HepG2 (cell line): ENCODE measurements around the gene TBC1D1. TPM values are rescaled to one million over a fixed set of nuclear protein-coding genes. Genes with fewer than 3 reads are reported as not detected.

ENCODE experiments used
- ASH2L ChIP-seq: fragments of 300-600, 200-600 bp; sonication (generic); IDR thresholded peaks from 2 replicates; pipeline ENCODE4 v1.7.0; 2017; ENCODE audit warnings: low read depth, mild to moderate bottlenecking, moderate library complexity, mixed read lengths, low read length; ENCODE audit not compliant: insufficient read length
- KDM2A ChIP-seq: sonication (generic); formaldehyde crosslinking; IDR thresholded peaks from 2 replicates; pipeline ENCODE4 v1.4.0; 2020; ENCODE audit warnings: low read depth, missing genetic modification reagents, borderline replicate concordance
- NBN ChIP-seq: fragments of 450-650 bp; conservative IDR thresholded peaks from 2 replicates; pipeline ENCODE4 v1.6.1; 2017
- NCOA2 ChIP-seq: sonication (generic); formaldehyde crosslinking; IDR thresholded peaks from 2 replicates; pipeline ENCODE4 v1.8.0; 2022; ENCODE audit warnings: inconsistent platforms
- NFATC3 ChIP-seq: sonication (generic); formaldehyde crosslinking; IDR thresholded peaks from 2 replicates; pipeline ENCODE4 v1.5.1; 2020; ENCODE audit warnings: mild to moderate bottlenecking, missing genetic modification reagents
- RORA ChIP-seq: sonication (generic); formaldehyde crosslinking; IDR thresholded peaks from 2 replicates; pipeline ENCODE4 v1.5.0; 2020; ENCODE audit warnings: mild to moderate bottlenecking, missing genetic modification reagents, moderate library complexity
- SNAPC4 ChIP-seq: sonication (generic); formaldehyde crosslinking; IDR thresholded peaks from 2 replicates; pipeline ENCODE4 v1.4.0; 2020; ENCODE audit warnings: mild to moderate bottlenecking, missing genetic modification reagents
- SUZ12 ChIP-seq: fragments of 150-350 bp; IDR thresholded peaks from 2 replicates; pipeline ENCODE4 v1.6.1; 2014; ENCODE audit warnings: low read depth, low read length
- ZNF652 ChIP-seq: IDR thresholded peaks from 2 replicates; pipeline ENCODE4 v1.6.1; 2016; ENCODE audit warnings: low read depth, borderline replicate concordance
- polyA plus RNA-seq, 8 experiments: library from polyadenylated mRNA; depleted of rRNA in 3 of 8; stranded (reverse) in 7 of 8; unstranded in 1 of 8; fragments of >200 nt; fragmentation: Illumina TruSeq in 4 of 8; extraction: Trizol in 4 of 8; gene quantifications; 2 replicates each; pipeline versions ENCODE4 v1.2.1 to v1.2.3, GENCODE V29; 2011 to 2016; ENCODE audit warnings: low read depth in 4 of 8, missing spikeins in 1 of 8, mixed read lengths in 1 of 8; ENCODE audit not compliant: insufficient read depth in 1 of 8
- total RNA-seq, 5 experiments: library from RNA; depleted of rRNA; stranded (reverse); fragments of >200 nt; fragmentation: Illumina TruSeq; extraction: Trizol; gene quantifications; 2 replicates each; pipeline ENCODE4 v1.2.3, GENCODE V29; 2016; ENCODE audit warnings: low read depth in 1 of 5
- TF ChIP-seq, protein P1 (sequence below): sonication (generic); formaldehyde crosslinking; IDR thresholded peaks from 2 replicates; pipeline ENCODE4 v1.4.0; 2020; ENCODE audit warnings: missing genetic modification reagents, borderline replicate concordance
- TF ChIP-seq, protein P2 (sequence below): sonication (generic); formaldehyde crosslinking; IDR thresholded peaks from 2 replicates; pipeline ENCODE4 v1.4.0; 2020; ENCODE audit warnings: low read depth, missing genetic modification reagents

TBC1D1 gene
- total and polyA plus RNA-seq, 2 of the 13 experiments (the other 11 are each of a cell fraction or from before 2014, with no cell fraction given): 37.3 to 62.8 TPM

GRCh38 chr4:38181286-38181685 is 290.4 kb downstream of the TBC1D1 start (continued):
- TF ChIP-seq NBN (no peak), NCOA2 (no peak), ZNF652 (no peak), KDM2A (CRISPR knock-in tag) (no peak), NFATC3 (no peak), SUZ12 (no peak), ASH2L (no peak), SNAPC4 (CRISPR knock-in tag) (no peak), RORA (CRISPR knock-in tag) (no peak)
- TF ChIP-seq, protein P1, sequence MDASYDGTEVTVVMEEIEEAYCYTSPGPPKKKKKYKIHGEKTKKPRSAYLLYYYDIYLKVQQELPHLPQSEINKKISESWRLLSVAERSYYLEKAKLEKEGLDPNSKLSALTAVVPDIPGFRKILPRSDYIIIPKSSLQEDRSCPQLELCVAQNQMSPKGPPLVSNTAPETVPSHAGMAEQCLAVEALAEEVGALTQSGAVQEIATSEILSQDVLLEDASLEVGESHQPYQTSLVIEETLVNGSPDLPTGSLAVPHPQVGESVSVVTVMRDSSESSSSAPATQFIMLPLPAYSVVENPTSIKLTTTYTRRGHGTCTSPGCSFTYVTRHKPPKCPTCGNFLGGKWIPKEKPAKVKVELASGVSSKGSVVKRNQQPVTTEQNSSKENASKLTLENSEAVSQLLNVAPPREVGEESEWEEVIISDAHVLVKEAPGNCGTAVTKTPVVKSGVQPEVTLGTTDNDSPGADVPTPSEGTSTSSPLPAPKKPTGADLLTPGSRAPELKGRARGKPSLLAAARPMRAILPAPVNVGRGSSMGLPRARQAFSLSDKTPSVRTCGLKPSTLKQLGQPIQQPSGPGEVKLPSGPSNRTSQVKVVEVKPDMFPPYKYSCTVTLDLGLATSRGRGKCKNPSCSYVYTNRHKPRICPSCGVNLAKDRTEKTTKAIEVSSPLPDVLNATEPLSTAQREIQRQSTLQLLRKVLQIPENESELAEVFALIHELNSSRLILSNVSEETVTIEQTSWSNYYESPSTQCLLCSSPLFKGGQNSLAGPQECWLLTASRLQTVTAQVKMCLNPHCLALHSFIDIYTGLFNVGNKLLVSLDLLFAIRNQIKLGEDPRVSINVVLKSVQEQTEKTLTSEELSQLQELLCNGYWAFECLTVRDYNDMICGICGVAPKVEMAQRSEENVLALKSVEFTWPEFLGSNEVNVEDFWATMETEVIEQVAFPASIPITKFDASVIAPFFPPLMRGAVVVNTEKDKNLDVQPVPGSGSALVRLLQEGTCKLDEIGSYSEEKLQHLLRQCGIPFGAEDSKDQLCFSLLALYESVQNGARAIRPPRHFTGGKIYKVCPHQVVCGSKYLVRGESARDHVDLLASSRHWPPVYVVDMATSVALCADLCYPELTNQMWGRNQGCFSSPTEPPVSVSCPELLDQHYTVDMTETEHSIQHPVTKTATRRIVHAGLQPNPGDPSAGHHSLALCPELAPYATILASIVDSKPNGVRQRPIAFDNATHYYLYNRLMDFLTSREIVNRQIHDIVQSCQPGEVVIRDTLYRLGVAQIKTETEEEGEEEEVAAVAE (CRISPR knock-in tag): no peak
- TF ChIP-seq, protein P2, sequence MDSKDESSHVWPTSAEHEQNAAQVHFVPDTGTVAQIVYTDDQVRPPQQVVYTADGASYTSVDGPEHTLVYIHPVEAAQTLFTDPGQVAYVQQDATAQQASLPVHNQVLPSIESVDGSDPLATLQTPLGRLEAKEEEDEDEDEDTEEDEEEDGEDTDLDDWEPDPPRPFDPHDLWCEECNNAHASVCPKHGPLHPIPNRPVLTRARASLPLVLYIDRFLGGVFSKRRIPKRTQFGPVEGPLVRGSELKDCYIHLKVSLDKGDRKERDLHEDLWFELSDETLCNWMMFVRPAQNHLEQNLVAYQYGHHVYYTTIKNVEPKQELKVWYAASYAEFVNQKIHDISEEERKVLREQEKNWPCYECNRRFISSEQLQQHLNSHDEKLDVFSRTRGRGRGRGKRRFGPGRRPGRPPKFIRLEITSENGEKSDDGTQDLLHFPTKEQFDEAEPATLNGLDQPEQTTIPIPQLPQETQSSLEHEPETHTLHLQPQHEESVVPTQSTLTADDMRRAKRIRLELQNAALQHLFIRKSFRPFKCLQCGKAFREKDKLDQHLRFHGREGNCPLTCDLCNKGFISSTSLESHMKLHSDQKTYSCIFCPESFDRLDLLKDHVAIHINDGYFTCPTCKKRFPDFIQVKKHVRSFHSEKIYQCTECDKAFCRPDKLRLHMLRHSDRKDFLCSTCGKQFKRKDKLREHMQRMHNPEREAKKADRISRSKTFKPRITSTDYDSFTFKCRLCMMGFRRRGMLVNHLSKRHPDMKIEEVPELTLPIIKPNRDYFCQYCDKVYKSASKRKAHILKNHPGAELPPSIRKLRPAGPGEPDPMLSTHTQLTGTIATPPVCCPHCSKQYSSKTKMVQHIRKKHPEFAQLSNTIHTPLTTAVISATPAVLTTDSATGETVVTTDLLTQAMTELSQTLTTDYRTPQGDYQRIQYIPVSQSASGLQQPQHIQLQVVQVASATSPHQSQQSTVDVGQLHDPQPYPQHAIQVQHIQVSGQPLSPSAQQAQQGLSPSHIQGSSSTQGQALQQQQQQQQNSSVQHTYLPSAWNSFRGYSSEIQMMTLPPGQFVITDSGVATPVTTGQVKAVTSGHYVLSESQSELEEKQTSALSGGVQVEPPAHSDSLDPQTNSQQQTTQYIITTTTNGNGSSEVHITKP (CRISPR knock-in tag): no peak
